NCI-H187 treated with DMSO at 0.1 percent for 48 hours (cell line): ENCODE measurements around the gene SLC38A3.

Experiments used
- DNase-seq: peaks from one replicate; lab custom pipeline; 2025; lab: John Stamatoyannopoulos, UW

The SLC38A3 gene

DNA sequence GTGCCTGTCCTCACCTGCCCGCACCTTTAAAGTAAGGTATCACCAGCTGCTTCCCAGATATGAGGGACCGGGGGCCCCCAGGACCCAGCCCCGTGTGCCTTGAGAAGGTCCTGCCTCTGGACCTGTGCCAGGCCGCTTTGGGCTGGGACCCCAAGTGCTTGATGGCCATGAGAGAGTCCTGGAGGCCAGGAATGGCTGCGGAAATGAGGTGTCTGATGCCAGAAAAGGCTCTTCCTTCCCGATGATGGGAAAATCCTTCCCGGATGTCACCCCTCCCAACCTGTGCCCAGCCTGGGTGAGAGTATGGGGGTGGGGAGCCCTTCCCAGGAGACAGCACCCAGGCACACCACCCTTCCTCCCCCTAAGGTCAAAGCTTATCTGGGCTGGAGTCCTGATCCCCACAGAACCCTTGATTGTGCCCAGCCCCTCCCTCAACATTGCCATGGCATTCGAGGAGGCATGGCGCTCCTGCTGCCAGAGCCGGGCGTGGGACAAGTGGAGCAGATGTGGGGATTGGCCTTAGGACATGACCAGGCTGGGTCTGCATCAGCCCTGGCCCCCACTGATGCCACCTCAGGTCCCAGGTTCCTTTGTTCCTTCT is 35.7 kb upstream of the SLC38A3 start:
- no peak for DNase-seq

DNA sequence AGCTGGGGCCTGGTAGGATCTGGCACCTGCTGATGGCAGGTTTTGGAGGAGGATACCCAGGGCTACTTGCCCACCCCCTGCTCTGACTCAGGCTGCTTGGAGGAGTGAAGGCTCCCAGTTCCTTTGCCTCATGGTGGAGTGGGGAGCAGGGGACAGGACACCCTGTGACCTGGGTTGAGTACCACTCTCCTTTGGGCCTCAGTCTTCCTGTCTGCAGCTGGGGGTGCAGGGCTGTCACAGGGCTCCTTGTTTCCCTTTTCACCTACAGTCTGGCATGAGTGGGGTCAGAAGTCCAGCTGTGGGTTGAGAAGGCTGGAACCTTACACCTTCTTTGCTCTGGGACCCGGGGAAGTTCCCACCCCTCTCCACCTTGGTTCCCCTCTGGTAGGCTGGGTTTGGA is 35.2 kb upstream of the SLC38A3 start:
- no peak for DNase-seq

DNA sequence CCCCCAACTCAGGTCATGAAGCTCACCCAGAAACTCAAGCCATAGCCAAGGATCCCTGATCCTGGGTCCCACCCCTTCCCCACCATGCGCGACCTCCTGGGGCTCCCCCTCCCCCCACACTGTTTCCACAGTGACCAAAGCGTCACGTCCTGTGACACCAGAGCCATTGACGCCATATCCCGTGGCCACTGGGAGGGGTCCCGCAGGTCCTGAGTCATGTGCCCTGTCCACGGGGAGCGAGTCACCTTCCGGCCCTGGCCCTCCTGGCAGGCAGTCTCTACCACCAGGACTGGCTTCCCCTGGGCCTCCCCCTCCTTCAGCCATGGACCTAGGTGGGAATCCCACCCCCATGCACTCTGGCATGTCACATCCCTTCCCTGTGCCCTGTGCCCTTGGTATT is 34.4 kb upstream of the SLC38A3 start:
- no peak for DNase-seq

- no peak for DNase-seq
These were observed 33.4 kb upstream of the SLC38A3 start for GRCh38 chr3:50171540-50172301.

GRCh38 chr3:50172626-50173220 is 32.3 kb upstream of the SLC38A3 start:
- no peak for DNase-seq

- no peak for DNase-seq
These were observed 31.2 kb upstream of the SLC38A3 start for GRCh38 chr3:50173685-50174516.

DNA sequence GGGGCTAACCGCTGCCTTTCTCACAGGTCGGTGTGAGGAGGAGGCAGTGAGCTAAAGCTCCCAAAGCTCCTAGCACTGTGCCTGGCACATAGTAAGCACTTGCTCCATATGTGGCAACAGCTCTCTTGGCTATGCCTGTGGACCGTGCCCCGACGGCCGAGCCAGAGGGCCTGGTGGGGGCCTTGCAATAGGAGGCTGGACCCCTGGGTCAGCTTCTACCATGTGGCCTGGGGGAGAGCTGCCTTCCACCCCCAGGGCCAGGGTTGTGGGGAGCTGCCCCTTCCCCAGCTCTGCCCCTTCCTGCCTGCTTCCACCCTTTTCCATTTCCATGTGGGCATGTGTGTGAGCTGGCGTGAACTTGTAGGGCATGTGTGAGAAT is 30.6 kb upstream of the SLC38A3 start:
- no peak for DNase-seq

GRCh38 chr3:50174947-50175524 is 30.0 kb upstream of the SLC38A3 start:
- DNase-seq, result no peak

DNA sequence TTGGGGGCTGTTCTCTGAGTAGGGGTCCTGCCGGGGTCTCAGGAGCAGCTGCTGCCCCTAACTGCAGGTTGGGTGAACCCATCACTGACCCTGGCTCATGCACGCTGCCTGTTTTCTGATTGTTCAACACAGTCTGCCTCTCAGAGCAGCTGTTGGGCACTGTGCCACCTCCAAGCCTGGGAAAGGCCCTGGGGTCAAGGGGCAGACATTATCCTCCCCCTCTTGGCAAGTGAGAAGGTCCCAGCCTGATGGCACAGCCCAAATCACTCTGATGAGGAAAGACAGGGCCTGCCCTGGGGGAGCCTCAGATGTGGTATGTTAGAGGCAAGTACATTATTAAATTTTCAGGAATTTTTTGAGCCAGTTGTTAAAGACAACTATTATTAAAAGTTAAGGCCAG is 27.7 kb upstream of the SLC38A3 start:
- no peak for DNase-seq

DNA sequence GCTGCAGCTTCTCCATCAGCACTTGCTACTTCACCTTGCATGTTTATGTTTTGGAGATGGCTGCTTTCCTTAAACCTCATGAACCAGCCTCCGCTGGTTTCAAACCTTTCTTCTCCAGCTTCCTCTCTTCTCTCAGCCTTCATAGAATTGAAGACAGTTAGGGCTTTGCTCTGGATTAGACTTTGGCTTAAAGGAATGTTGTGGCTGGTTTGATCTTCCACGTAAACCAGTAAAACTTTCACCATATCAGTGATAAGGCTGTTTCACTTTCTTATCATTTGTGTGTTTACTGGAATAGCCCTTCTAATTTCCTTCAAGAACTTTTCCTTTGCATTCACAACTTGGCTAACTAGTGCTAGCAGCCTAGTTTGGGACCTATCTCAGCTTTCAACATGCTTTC is 25.4 kb upstream of the SLC38A3 start:
- DNase-seq, result no peak

DNA sequence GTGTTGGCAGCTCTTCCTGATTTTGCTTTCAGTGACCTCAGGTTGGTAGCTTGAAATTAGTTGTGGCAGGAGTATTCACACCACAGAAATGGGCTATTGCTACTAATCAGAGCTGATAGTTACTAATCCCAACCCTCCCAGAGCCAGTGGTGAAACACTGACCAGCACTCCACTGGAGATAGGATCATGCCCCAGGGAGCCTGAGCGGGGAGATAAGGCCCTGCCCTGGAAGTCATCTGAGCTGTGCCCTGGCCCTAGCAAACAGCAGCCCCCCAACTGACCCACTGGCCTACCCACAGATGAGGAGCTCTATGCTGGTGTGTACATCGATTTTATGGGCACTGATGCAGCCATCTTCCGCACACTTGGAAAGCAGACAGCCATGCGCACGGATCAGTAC is 23.1 kb upstream of the SLC38A3 start:
- DNase-seq, result no peak

- no peak for DNase-seq
These were observed 22.5 kb upstream of the SLC38A3 start for GRCh38 chr3:50182533-50183099.

DNA sequence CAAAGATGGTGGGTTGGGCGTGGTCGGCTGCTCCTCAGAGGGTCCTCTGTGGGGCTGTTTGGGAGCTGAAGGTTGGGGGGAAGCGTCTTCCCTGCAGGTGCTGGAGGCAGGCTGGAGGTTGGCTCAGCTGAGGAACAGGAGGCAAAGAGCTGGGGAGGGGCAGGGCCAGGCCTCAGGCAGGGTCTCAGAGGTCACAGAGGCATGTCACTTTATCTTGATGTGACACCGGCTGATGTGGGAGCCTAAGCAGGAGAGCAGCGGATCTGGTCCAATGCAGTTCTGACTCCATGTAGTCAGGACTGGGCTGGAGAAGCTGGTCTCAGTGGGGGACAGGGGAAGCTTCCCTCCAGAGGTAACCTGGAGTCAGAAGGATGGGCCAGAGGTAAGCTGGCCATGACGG is 21.3 kb upstream of the SLC38A3 start:
- DNase-seq, result no peak

DNA sequence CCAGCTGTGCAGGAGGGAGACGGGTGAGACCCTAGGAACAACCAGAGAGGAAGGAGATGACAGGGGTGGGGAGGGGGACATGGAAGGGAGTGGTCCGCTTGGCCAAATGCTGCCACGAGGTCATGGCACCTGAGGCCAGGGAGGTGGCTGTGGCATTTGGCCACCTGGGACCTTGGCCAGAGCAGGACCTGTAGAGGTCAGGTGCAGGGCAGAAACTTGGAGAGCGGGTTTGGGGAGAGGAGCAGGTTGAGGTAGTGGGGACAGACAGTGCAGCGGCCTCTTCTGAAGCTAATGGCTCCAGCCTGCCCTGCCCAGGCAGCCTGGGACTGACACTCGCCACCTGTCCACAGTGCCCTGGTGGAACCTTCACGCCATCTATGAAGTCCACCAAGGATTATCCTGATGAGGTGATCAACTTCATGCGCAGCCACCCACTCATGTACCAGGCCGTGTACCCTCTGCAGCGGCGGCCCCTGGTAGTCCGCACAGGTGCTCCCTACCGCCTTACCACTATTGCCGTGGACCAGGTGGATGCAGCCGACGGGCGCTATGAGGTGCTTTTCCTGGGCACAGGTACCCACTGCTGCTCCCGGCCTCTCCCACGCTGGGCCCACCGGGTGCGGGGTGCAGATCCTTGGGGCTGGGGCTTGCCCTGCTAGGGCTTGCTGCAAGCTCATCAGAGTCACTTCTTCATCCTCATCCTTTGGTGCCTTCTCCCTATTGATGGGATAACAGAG is 20.7 kb upstream of the SLC38A3 start:
- no peak for DNase-seq

DNA sequence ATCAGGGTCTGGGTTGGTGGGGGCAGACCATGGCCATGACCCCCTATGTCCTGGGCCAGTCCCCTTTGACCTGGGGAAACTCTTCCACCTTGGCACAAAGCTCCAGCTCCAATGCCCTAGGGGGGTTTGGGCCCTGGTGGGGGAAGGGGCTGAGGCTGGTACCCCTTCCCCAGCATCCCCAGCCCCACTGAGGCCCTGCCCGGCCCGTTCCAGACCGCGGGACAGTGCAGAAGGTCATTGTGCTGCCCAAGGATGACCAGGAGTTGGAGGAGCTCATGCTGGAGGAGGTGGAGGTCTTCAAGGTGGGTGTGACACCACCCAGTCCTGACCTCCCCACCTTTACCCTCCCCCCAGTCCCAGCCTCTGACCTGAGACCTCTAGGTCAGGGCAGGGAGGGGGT is 19.8 kb upstream of the SLC38A3 start:
- no peak for DNase-seq

- no peak for DNase-seq
These were observed 19.0 kb upstream of the SLC38A3 start for GRCh38 chr3:50186096-50186495.

DNA sequence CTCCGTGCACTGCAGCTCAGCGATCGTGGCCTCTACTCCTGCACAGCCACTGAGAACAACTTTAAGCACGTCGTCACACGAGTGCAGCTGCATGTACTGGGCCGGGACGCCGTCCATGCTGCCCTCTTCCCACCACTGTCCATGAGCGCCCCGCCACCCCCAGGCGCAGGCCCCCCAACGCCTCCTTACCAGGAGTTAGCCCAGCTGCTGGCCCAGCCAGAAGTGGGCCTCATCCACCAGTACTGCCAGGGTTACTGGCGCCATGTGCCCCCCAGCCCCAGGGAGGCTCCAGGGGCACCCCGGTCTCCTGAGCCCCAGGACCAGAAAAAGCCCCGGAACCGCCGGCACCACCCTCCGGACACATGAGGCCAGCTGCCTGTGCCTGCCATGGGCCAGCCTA is 17.3 kb upstream of the SLC38A3 start:
- no peak for DNase-seq

DNA sequence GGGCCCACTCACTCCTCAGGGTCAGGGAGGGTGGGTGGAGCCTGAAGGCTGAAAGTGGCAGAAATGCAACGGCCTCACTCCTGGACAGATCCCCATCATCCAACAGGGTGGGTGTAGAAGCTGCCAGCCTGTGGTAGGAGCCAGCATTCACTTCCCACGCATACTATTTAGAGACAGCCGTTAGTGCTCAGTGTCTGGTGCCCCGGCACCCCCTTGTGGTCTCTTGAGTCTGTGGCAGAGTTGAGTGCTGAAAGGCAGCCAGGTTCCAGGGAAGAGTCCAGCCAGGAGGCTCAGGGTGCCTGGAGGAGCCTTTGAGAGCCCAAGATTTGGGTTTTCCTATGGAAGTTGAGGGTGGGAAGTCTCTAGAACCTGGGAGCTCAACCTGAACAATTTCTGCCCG is 15.8 kb upstream of the SLC38A3 start:
- DNase-seq, result no peak

DNA sequence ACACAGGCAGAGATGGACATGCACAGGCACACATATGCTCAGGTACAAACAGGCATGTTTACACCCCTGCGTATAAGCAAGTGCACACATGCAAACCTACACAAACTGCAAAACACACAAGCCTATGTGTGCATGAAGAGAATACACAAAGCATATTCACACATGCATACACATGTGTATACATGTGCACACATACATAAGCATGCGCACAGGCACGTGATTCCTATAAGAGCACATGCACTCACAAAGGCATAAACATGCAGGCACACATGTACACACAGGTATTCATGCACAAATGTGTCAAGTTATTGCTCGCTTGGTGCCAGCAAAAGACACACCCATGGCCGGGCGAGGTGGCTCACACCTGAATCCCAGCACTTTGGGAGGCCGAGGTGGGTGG is 15.1 kb upstream of the SLC38A3 start:
- DNase-seq, result no peak

GRCh38 chr3:50190936-50191660 is 14.0 kb upstream of the SLC38A3 start, which contains the start of gene GNAT1:
GNAT1 (plus strand) TSS chr3:50191610; CDS start chr3:50191726, 116 bp downstream.
- no peak for DNase-seq

DNA sequence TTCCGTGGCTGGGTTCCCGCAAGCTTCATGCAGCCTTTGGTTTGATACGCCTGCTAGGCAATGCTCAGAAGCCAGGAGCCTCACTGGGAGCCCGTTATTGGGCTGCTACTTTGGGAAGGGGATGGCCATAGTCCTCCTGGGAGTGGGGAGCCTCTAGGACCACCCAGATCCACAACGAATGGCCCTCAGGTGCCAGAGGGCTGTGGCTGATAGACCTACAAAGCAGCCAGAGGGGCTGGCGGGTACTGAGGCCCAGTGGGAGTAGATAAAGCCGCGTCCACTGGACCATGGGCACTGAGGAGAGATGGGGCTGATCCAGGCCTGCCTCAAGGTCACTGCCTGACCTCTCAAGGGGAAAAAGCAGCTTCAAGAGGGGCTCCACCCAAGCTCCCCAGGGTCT is 12.9 kb upstream of the SLC38A3 start:
- no peak for DNase-seq
